Brain pericyte (primary cell): ENCODE data around the gene PLCL1.

Experiments
- DNase-seq: peaks from one replicate; pipeline ENCODE4 v3.0.0-alpha.2; 2012; ENCODE audit warnings: low read depth, low spot score

PLCL1 gene

DNA sequence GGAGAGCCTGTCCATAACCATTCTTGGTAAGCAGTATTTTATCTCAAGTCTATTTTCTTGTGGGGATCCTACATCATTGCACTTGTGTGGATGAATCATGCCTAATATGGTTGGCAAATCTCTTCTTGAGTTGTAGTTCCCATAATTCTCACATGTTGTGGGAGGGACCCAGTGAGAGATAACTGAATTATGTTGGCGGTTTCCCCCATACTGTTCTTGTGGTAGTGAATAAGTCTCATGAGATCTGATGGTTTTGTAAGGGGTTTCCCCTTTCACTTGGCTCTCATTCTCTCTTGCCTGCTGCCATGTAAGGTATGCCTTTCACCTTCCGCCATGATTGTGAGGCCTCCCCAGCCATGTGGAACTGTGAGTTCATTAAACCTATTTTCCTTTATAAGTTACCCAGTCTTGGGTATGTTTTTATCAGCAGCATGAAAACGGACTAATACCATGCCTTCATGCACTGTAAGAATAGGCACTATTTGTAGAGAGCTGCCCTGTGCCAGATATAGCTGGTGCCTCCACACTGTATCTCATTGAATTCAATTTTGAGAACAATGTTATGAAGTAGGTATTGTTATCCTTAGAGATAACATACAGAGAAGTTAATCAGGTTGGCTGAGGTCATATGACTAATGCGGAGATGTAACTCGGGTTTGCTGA, 148.3 kb downstream of the PLCL1 start:
- DNase-seq = no peak

GRCh38 chr2:197954328-197954727, 149.9 kb downstream of the PLCL1 start:
- DNase-seq = no peak

DNA sequence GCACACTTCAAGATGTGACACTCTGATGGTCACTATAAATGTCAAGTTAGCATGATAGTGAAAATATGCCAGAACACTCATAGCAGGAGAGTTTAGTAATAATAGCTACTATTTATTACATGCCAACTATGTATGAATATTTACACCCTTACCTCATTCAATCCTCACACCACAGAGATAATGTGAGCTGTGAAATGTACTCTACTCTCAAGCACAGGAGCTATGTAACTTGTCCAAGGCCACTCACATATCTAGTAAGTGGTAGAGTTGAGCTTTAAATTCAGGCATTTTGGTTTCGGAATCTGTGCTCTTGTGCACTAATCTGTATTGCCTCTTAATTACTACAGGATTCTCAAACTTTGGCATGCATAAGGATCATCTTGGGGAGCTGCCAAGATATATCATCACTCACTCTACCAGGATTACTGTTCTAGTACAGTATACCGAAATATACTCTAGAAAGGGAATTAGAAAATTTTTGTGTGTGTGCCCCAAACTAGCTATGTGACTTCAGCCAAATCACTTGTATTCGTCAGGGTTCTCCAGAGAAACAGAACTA, 154.3 kb downstream of the PLCL1 start:
- DNase-seq = no peak

DNA sequence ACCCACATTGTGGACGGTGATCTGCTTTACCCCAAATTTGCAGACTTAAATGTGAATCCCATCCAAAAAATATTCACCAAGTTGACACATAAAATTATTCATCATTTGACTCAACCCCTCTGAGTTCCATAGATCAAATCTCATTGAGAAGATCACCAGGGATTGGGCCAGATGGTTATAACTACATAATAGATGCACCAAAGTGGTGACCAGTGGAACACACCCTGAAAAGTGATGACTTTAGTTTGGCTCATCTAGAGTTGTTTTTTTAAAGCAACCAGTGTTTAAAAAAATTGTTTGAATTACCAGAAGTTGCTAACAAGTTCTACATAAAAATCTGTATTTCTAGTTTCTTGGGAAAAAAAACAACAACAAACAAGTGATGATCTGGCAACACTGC, 155.0 kb downstream of the PLCL1 start:
- DNase-seq = no peak

- no peak for DNase-seq
Measured at GRCh38 chr2:197960786-197961185, 156.4 kb downstream of the PLCL1 start.

DNA sequence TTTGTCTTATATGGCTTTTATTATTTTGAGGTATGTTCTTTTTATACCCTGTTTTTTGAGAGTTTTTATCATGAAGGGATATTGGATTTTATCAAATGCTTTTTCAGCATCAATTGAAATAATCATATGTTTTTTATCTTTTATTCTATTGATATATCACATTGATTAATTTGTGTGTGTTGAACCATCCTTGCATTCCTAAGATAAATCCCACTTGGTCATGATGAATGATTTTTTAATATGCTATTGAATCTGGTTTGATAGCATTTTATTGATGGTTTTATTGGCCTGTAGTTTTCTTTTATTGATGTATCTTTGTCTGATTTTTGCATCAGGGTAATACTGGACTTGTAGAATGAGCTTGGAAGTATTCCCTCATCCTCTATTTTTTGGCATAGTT, 160.3 kb downstream of the PLCL1 start:
- no peak for DNase-seq

GRCh38 chr2:197965756-197966155, 161.4 kb downstream of the PLCL1 start:
- no peak for DNase-seq

DNA sequence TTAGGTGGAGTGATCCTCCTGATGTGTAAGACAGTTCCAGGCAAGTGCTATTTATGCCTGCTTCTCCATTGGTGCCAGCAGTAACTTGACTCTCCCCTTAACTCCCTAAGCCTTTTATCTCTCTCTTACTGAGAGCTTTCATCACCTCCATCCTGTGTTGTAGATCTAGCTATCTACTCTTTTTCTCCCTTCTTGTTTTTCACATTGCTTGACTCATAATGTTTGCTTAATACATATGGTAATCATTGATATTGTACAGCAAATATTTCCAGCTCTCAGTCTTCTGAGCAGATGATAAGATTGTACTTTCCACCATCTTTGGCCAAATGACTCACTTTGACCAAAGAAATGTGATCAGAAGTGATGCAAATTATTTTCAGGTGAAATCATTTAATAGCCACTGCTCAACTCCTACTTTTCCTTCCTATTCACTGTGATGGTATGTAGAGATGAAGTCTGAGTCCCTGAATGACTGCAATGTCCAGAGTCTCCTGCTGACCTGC, 165.0 kb downstream of the PLCL1 start:
- DNase-seq = no peak

GRCh38 chr2:197972061-197972460, 167.7 kb downstream of the PLCL1 start:
- peak; percentile 38 for DNase-seq

DNA sequence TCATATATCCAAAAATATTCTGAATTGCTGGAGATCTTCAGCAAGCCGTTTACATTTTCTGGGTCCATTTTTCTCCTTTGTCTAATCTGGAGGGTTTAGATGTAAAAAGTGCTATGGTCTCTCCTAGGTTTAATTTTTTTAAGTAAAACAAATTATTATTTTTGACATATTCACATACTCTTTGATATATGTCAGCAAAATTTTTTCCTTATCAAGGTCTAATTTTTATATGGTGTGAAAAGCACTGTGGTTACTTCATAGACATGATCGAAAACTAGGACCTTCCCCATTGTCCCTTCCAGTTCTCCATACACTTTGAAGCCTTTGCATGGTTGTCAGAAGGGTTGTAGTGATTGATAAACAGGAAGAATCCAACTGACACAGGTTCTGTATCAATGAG, 168.2 kb downstream of the PLCL1 start:
- DNase-seq = no peak

GRCh38 chr2:197973772-197974171, 169.4 kb downstream of the PLCL1 start:
- DNase-seq = no peak

DNA sequence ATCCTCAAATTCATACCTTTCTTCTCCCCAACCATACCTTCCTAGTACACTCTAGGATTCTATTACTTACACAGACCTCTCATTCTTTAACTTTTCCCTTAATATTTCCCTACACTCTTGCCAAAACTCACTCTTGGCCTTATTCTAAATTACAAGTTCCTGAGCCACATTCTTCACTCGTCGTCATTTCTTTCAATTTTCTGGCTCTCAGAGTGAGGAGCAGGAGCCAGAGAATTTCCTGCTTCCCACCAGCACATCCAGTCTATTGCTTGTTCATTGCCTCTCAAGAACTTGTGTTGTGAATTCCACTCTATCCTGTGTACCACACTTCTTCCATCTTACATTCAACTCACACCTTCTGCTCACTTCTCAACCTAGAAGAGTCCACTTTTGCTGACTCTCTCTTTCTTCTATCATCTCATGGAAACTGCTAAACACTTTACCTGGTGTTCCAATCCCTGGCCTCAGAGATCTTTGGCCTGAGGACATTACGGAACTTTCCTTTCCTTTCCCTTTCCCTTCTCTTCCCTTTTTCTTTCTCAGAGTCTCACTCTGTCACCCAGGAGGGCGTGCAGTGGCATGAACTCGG, 171.6 kb downstream of the PLCL1 start:
- no peak for DNase-seq

GRCh38 chr2:197978971-197979370, 174.6 kb downstream of the PLCL1 start:
- no peak for DNase-seq

DNA sequence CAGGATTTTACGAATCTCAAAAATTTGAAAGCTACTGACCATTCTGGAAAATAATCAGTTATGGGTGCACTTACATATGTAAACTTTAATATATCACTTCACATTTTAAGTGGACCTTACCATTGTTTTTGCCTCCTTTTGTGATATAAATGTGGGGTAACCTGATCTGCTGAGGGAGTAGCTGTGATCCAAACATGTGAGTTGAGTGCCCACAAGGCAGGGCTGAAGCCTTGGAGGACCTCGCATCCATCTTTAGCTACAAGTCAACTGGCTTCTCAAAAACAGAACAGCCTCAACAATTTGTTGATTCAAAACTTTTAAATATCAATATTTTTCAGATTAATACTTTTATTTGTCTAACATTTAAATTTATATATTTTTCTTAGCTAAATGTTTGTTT, 178.2 kb downstream of the PLCL1 start:
- no peak for DNase-seq

DNA sequence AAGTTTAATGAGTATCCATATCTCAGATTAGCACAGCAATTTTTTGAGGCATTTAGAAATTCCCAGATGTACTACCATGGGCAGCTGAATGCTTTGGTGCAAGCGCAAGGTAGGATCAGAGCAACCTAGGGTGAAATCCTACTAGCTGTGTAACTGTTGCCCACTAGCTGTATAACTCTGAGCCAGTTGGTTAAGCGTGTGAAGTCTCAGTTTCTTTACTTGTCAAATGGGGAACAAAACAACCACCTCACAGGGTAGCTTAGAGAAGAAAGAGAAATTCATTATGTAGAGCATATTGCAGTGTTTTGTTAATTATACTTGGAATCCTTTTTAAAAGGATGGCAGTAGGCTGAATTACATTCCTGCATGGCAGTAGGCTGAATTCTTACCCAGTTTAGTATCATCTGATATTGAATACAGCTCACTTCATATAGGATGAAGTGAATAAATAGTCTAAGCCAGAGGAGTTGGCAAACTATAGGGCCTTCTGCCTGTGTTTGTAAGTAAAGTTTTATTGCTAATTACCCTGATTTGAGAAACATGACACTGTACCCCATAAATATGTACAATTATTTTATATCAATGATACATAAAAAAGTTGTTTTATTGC, 180.7 kb downstream of the PLCL1 start:
- DNase-seq = no peak

- no peak for DNase-seq
Measured at GRCh38 chr2:197986977-197987376, 182.6 kb downstream of the PLCL1 start.

DNA sequence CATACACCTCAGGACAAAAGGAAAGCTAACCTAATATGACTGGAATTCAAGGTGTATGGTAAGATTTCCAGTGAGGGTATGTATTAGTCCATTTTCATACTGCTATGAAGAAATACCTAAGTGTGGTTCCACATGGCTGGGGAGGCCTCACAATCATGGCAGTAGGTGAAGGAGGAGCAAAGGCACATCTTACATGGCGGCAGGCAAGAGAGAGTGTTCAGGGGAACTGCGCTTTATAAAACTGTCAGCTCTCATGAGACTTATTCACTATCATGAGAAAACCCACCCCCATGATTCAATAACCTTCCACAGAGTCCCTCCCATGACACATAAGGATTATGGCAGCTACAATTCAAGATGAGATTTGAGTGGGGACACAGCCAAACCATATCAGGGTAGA, 186.0 kb downstream of the PLCL1 start:
- DNase-seq = no peak

- DNase-seq = no peak
Measured at GRCh38 chr2:197992482-197993133, 188.2 kb downstream of the PLCL1 start.

GRCh38 chr2:197993363-197993762, 189.0 kb downstream of the PLCL1 start:
- no peak for DNase-seq

GRCh38 chr2:197993830-197994229, 189.4 kb downstream of the PLCL1 start:
- no peak for DNase-seq

DNA sequence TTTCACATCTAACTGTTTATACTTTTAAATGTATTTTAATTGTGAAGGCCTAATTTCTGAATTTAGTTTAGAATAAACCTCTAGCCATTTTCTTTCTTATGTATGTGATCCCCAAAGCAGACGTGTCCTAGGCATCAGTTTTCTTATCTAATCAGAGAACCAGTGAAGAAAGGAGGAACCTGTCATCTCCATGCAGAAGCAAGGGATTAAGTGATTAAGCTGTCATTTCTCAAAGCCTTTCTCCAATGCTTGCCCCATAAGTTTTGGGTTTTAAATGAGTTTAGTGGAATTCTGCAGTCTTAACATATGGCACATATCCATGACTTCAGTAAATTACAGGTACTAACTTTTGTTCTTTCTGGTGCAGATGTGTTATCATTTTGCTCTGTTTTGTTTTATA, 190.4 kb downstream of the PLCL1 start:
- DNase-seq = no peak

DNA sequence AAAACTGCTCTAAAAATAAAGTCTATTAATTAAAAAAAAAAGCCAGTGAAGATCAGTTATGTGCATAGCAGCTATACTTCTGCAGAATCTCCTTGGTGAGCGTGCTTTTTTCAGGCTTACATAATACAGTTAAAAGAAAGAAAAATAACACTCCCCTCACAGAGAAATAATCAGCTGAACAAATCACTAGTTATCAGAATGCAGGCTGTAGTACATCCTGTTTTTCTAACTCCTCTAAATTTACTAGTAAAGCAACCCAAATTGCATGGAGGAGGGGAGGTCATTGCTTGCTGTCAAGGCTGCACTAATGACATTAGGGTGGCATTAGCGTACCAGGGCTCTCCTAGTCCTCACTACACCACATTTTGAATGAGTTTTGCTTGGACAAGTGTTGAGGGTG, 192.2 kb downstream of the PLCL1 start:
- no peak for DNase-seq
